Ascending aorta (tissue), 2 donors: ENCODE measurements around the gene PSTPIP1. TPM values are rescaled to one million over a fixed set of nuclear protein-coding genes. Genes with fewer than 3 reads are reported as not detected.

Experiments used
- DNase-seq, 2 donors: peaks; one replicate each; pipeline ENCODE4 v3.0.0-alpha.2; 2019; ENCODE audit warnings: low spot score in 2 of 2
- H3K27ac ChIP-seq, 2 donors: fragments of 200-600 bp; sonication (generic); one replicate each; pipeline ENCODE4 v1.5.1; 2016 to 2017; ENCODE audit warnings: mild to moderate bottlenecking in 1 of 2
- H3K27me3 ChIP-seq: fragments of 200-600 bp; sonication (generic); one replicate; pipeline ENCODE4 v1.5.1; 2017
- H3K36me3 ChIP-seq, 2 donors: fragments of 200-600 bp; sonication (generic); one replicate each; pipeline ENCODE4 v1.5.1; 2016
- H3K4me1 ChIP-seq, 2 donors: fragments of 200-600 bp; sonication (generic); one replicate each; pipeline ENCODE4 v1.5.1; 2016 to 2017; ENCODE audit warnings: mild to moderate bottlenecking in 1 of 2
- H3K4me3 ChIP-seq, 2 donors: fragments of 200-600 bp; sonication (generic); one replicate each; pipeline ENCODE4 v1.5.1; 2016 to 2017; ENCODE audit warnings: mild to moderate bottlenecking in 1 of 2
- H3K9me3 ChIP-seq, 2 donors: fragments of 200-600 bp; sonication (generic); one replicate each; pipeline ENCODE4 v1.5.1; 2016
- intact Hi-C: fragments of 100-400 bp; cut with DNase I; formaldehyde crosslinking; loops from one replicate; pipeline ENCODE4 v1.15.1; 2023
- total RNA-seq: library from RNA; depleted of rRNA; stranded (reverse); fragments of >200 nt; gene quantifications from one replicate; pipeline ENCODE4 v1.1.0, GENCODE V29; 2016
- TF ChIP-seq, protein P1 (sequence below), 3 experiments: fragments of 200-600 bp in 2 of 3; fragments of 450-650 bp in 1 of 3; sonication (generic) in 2 of 3; IDR thresholded peaks; one replicate each; pipeline ENCODE4 v1.5.1; 2016 to 2019; ENCODE audit warnings: antibody characterized with exemption in 3 of 3, mild to moderate bottlenecking in 1 of 3, moderate library complexity in 1 of 3

PSTPIP1 gene
- total RNA-seq, 1 donor from 2014 or later = 14.6 TPM

DNA sequence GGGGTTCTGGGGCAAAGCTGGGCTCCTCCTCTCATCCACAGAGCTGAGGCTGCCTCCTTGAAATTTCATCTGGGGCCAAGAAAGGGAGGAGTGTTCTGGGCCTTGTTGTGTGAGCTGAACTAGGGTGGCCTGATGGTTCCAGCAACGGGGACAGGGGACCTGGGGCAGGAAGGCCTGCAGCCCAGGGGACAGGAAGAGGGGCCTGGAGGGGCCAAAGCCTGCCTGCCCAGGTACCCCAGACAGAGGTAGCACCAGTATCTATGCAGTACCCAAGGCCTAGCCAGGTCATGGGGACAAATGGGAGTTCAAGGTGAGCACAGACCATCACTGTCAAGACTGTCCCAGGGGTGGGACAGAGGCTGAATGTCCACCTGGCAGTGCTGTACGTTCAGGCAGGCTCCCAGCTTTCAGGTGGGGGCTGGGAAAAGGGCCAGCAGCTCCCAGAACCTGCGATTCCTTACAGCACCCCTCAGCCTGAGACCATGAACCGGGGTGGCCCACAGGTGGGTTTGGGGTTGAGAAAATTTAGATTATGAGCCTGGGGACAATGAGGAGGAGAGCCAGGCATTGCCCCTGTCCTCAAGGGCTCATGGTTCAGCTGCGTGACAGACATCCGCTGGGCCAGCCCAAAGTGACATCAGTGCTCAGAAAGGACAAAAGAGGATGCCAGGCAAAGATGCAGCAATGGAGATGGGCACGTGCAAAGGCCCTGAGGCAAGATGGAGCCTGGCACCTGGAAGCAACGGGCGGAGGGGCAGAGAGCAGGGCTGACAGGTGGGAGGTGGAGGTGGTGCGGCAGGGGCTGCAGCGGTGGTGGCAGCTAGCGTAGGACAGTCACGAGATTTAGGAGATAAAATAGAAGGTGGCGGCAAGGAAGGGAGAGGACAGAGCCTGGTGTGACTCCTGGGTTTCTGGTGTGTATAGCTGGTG, 28.0 kb downstream of the PSTPIP1 start:
- DNase-seq = no peak
- no peaks in the 10 kb centered on the region for H3K9me3 ChIP-seq
- TF ChIP-seq, protein P1, sequence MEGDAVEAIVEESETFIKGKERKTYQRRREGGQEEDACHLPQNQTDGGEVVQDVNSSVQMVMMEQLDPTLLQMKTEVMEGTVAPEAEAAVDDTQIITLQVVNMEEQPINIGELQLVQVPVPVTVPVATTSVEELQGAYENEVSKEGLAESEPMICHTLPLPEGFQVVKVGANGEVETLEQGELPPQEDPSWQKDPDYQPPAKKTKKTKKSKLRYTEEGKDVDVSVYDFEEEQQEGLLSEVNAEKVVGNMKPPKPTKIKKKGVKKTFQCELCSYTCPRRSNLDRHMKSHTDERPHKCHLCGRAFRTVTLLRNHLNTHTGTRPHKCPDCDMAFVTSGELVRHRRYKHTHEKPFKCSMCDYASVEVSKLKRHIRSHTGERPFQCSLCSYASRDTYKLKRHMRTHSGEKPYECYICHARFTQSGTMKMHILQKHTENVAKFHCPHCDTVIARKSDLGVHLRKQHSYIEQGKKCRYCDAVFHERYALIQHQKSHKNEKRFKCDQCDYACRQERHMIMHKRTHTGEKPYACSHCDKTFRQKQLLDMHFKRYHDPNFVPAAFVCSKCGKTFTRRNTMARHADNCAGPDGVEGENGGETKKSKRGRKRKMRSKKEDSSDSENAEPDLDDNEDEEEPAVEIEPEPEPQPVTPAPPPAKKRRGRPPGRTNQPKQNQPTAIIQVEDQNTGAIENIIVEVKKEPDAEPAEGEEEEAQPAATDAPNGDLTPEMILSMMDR (IDR thresholded peaks at IDR 0.05) = no peak
- no peak overlapping the region for H3K27ac ChIP-seq
- intact Hi-C loops = loop anchor here (5.0 kb wide), 2 partner anchors 81 to 474 kb away; no protein-coding TSS in a partner anchor
- H3K36me3 ChIP-seq = peaks cover 2 to 3% of the 10 kb centered on the region in 2 donors
- H3K4me1 ChIP-seq = no peaks in the 10 kb centered on the region
- H3K27me3 ChIP-seq = no peaks in the 10 kb centered on the region
- no peak overlapping the region for H3K4me3 ChIP-seq

- TF ChIP-seq, protein P1 (IDR thresholded peaks at IDR 0.05) = no peak
- H3K27ac ChIP-seq = no peak overlapping the region
- no peak overlapping the region for H3K4me3 ChIP-seq
- no peaks in the 10 kb centered on the region for H3K27me3 ChIP-seq
- no peak for DNase-seq
- intact Hi-C loops = loop anchor here (2.0 to 5.0 kb wide), 3 partner anchors 81 to 519 kb away; no protein-coding TSS in a partner anchor
- no peaks in the 10 kb centered on the region for H3K4me1 ChIP-seq
- peaks cover 2 to 3% of the 10 kb centered on the region in 2 donors for H3K36me3 ChIP-seq
- H3K9me3 ChIP-seq = no peaks in the 10 kb centered on the region
Measured at GRCh38 chr15:77023576-77024272, 28.8 kb downstream of the PSTPIP1 start.

DNA sequence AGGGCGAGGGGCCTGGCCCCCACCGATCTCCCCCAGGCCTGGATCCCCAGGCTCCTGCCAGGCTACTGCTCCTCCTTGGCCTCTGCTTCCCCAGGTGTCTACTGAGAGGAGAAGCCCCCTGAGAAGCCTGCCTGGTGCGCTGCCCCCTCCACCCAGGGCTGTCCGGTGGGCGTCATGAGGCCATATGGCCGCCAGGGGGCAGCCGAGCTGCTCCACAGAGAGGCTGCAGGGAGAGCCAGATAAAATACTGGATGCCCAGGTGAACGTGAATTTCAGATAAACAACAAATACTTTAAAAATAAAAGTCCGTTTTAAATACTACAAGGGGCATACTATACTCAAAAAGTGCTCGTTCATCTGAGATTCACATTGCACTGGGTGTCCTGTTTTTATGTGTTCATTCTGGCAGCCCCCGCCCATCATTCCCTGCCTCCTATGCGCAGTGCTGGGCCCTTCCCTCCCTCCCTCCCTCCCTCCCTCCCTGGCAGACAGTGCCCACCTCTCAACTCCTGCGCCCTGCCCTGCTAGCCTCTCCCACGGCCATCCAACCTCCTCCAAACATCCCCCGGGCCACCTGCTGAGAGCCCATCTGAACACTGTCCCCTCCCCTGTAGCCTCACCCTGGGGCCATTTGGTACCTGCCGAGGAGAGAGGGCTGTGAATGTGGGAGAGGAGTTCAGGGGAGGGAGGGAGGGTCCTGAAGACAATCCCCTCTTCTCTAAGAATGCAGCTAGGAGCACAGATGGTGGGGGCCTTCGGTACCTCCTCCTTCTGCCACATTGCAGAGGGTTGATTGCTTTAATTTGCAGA, 29.6 kb downstream of the PSTPIP1 start:
- H3K9me3 ChIP-seq = no peaks in the 10 kb centered on the region
- intact Hi-C loops = loop anchor here (2.0 to 5.0 kb wide), 3 partner anchors 82 to 518 kb away; no protein-coding TSS in a partner anchor
- peak in 1 of 2 donors; percentile 82 for DNase-seq
- no peaks in the 10 kb centered on the region for H3K27me3 ChIP-seq
- H3K4me3 ChIP-seq = no peak overlapping the region
- TF ChIP-seq, protein P1 (IDR thresholded peaks at IDR 0.05) = peak; percentile 90 to 97 (median 97)
- no peak overlapping the region for H3K27ac ChIP-seq
- H3K36me3 ChIP-seq = peaks cover 2 to 3% of the 10 kb centered on the region in 2 donors
- H3K4me1 ChIP-seq = no peaks in the 10 kb centered on the region

- Histone ChIP-seq H3K4me1 (no peaks in the 10 kb centered on the region), H3K36me3 (peaks cover 2 to 5% of the 10 kb centered on the region in 2 donors), H3K27ac (no peak overlapping the region), H3K27me3 (no peaks in the 10 kb centered on the region), H3K4me3 (no peak overlapping the region), H3K9me3 (no peaks in the 10 kb centered on the region)
- intact Hi-C loops = loop anchor here (2.0 kb wide), 1 partner anchor 518 kb away; no protein-coding TSS in a partner anchor
- TF ChIP-seq, protein P1 (IDR thresholded peaks at IDR 0.05) = no peak
- DNase-seq = peak in 1 of 2 donors; percentile 56
Measured at GRCh38 chr15:77025083-77025901, 30.4 kb downstream of the PSTPIP1 start.
